ENCODE results near the gene HOXA1.

HOXA1 gene

DNA sequence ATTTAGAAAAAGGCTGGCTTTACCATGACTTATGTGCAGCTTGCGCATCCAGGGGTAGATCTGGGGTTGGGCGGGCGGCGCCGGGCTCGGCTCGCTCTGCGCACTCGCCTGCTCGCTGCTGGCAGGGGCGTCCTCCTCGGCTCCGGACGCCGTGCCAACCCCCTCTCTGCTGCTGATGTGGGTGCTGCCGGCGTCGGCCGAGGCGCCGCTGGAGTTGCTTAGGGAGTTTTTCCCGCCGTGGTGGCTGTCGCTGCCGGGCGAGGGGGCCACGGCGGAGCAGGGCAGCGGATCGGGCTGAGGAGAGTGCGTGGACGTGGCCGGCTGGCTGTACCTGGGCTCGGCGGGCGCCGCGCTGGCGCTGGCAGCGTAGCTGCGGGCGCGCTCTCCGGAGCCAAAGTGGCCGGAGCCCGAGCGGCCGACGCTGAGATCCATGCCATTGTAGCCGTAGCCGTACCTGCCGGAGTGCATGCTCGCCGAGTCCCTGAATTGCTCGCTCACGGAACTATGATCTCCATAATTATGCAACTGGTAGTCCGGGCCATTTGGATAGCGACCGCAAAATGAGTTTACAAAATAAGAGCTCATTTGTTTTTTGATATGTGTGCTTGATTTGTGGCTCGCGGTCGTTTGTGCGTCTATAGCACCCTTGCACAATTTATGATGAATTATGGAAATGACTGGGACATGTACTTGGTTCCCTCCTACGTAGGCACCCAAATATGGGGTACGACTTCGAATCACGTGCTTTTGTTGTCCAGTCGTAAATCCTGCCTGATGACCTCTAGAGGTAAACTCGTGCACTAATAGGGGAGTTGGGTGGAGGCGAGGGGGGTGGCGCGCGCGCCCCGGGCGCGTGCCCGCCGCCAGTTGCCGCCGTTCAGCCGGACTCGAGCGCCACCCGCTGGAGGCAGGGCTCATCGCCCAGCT is 47.5 kb upstream of the HOXA1 start, which contains the start of gene HOXA5:
HOXA5 (minus strand) TSS at position 659 of the 927 bp plus-strand sequence; CDS start at position 585, 74 bp downstream.
- TF ChIP-seq MYC (IDR thresholded peaks at IDR 0.05; ENCODE audit: low read depth, low read length): no peak
- TF ChIP-seq, protein P1, sequence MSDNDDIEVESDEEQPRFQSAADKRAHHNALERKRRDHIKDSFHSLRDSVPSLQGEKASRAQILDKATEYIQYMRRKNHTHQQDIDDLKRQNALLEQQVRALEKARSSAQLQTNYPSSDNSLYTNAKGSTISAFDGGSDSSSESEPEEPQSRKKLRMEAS (IDR thresholded peaks at IDR 0.05; ENCODE audit: low read depth, low read length): no peak
- TF ChIP-seq, protein P2, sequence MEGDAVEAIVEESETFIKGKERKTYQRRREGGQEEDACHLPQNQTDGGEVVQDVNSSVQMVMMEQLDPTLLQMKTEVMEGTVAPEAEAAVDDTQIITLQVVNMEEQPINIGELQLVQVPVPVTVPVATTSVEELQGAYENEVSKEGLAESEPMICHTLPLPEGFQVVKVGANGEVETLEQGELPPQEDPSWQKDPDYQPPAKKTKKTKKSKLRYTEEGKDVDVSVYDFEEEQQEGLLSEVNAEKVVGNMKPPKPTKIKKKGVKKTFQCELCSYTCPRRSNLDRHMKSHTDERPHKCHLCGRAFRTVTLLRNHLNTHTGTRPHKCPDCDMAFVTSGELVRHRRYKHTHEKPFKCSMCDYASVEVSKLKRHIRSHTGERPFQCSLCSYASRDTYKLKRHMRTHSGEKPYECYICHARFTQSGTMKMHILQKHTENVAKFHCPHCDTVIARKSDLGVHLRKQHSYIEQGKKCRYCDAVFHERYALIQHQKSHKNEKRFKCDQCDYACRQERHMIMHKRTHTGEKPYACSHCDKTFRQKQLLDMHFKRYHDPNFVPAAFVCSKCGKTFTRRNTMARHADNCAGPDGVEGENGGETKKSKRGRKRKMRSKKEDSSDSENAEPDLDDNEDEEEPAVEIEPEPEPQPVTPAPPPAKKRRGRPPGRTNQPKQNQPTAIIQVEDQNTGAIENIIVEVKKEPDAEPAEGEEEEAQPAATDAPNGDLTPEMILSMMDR (IDR thresholded peaks at IDR 0.05; ENCODE audit: low read depth, low read length): no peak
- TF ChIP-seq POLR2A (IDR thresholded peaks at IDR 0.05; ENCODE audit: extremely low read depth, insufficient read length): no peak
- no peak for DNase-seq (ENCODE audit: low read depth)
- H3K4me3 ChIP-seq (ENCODE audit: low read depth, low read length): no peak within 1 kb of the TSS

DNA sequence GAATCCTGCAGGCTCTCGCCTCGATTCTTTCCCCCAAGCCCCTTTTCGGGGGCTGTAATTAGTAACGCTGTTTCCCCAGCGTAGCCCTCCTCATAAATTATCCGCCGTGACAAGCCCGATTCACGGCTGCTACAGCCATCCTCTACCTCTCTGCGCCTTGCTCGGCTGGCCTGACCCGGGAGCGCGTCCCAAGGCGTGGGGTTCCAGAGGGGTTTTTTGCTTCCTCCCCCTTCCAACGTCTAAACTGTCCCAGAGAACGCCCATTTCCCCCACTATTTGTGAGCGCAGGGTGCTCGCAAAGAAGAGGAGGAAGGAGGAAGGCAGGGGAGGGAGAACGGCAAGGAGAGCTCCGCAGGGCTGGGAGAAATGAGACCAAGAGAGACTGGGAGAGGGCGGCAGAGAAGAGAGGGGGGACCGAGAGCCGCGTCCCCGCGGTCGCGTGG is 46.8 kb upstream of the HOXA1 start:
- no peak for TF ChIP-seq POLR2A (IDR thresholded peaks at IDR 0.05; ENCODE audit: extremely low read depth, insufficient read length)
- TF ChIP-seq, protein P2 (IDR thresholded peaks at IDR 0.05; ENCODE audit: low read depth, low read length): no peak
- TF ChIP-seq, protein P1 (IDR thresholded peaks at IDR 0.05; ENCODE audit: low read depth, low read length): no peak
- TF ChIP-seq MYC (IDR thresholded peaks at IDR 0.05; ENCODE audit: low read depth, low read length): no peak
- H3K4me3 ChIP-seq (ENCODE audit: low read depth, low read length): no peak overlapping the region

DNA sequence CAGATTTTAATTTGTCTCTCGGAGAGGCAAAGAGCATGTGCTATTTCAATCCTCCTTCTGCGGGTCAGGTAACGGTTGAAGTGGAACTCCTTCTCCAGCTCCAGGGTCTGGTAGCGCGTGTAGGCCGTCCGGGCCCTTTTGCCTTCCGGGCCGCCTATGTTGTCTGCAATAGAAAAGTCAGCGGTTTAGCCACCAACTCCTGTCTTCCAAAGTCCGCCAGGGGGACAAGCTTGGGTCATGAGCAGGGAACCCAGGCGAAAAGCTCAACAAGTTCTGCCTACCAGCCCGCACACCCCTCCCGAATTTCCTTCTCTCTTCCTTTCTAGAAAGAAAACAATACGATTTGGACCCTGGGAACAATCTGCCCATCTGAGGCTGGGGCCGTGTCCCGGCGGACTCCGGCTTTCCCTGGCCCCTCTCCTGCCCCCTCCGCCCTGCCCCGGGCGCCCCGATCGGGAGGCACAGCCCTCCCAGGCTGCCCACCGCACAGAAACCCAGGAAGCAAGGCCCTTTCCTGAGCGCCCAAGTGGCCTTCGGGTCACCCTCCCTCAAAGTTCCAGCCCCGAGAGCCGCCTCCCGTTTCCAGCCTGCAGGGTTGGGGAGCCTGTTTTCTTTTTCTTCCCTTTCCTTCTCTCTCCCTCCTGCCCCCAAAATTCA is 46.3 kb upstream of the HOXA1 start:
- H3K4me3 ChIP-seq (ENCODE audit: low read depth, low read length): no peak overlapping the region
- DNase-seq (ENCODE audit: low read depth): no peak
- TF ChIP-seq MYC (IDR thresholded peaks at IDR 0.05; ENCODE audit: low read depth, low read length): no peak
- no peak for TF ChIP-seq POLR2A (IDR thresholded peaks at IDR 0.05; ENCODE audit: extremely low read depth, insufficient read length)
- TF ChIP-seq, protein P2 (IDR thresholded peaks at IDR 0.05; ENCODE audit: low read depth, low read length): no peak
- TF ChIP-seq, protein P1 (IDR thresholded peaks at IDR 0.05; ENCODE audit: low read depth, low read length): no peak

More for the DNA sequence above, 46.8 kb upstream of the HOXA1 start:
- no peak for DNase-seq (ENCODE audit: low read depth)

DNA sequence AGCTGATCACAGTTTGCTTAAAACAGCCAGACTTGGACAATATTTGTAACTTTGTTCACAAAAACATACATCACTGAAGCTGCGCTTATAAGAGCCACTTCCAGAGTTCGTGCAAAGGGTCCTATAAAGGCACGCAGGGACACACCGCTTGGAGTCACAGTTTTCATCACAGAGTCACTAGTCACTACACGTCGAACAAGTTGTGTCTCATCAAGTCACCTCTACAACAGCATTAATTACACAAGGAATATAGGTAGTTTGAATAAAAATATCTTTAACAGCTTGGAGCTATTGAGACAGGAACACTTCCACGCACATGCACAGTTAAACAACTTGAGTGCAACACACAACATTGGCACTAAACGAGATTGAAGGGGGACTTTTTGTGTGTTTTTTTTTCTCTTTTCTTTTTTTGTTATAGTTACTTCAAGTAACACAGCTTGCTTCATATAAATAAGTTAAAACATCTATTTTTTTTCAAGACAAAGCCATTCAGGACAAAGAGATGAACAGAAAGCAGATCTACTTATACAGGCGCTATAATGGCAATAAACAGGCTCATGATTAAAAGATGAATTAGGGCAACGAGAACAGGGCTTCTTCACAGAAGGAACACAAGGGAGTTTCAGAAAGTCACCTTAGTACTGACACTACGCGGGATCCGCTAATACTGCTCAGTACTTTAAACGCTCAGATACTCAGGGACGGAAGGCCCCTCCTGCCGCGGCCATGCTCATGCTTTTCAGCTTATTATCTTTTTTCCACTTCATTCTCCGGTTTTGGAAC is 45.5 kb upstream of the HOXA1 start:
- DNase-seq (ENCODE audit: low read depth): no peak
- no peak overlapping the region for H3K4me3 ChIP-seq (ENCODE audit: low read depth, low read length)
- no peak for TF ChIP-seq POLR2A (IDR thresholded peaks at IDR 0.05; ENCODE audit: extremely low read depth, insufficient read length)
- TF ChIP-seq, protein P1 (IDR thresholded peaks at IDR 0.05; ENCODE audit: low read depth, low read length): no peak
- TF ChIP-seq, protein P2 (IDR thresholded peaks at IDR 0.05; ENCODE audit: low read depth, low read length): no peak
- no peak for TF ChIP-seq MYC (IDR thresholded peaks at IDR 0.05; ENCODE audit: low read depth, low read length)

DNA sequence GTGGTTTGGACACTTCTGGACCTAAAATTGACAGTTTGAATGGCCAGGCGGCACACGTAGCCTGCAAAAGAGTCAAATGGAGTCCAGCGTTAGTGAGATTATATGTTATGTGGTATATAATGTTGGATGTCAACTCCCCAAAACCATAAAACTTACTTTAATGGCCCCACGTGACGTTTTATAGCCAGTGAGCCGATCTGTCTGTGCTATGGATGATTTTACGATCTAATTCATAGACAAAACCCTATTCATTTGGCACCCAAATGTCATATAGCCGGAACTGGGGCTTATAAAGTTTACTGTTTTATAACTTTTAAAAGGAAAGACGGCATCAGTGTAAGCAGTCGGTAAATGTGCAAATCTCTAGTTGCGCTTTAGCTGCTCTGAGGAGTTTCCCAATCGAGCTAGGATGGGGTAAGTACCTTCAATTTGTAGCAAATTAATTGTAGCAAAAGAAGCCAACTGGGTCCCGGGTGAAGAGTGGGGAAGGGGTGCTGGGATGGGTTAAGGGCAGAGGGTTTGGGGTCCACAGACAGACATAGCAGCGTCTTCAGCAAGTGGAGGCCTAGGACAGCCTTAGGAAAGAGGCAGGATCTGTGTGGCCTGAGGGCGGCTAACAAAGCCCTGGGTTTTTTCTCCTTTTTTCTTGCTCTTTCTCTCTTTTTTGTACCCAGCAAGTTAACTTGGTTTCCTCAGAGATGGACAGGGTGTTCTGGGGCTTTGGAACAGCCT is 44.5 kb upstream of the HOXA1 start:
- H3K4me3 ChIP-seq (ENCODE audit: low read depth, low read length): no peak overlapping the region
- TF ChIP-seq, protein P1 (IDR thresholded peaks at IDR 0.05; ENCODE audit: low read depth, low read length): no peak
- TF ChIP-seq, protein P2 (IDR thresholded peaks at IDR 0.05; ENCODE audit: low read depth, low read length): no peak
- TF ChIP-seq MYC (IDR thresholded peaks at IDR 0.05; ENCODE audit: low read depth, low read length) (no peak), POLR2A (IDR thresholded peaks at IDR 0.05; ENCODE audit: extremely low read depth, insufficient read length) (no peak)

More for the DNA sequence above, 44.5 kb upstream of the HOXA1 start:
- no peak for DNase-seq (ENCODE audit: low read depth)
